ENCODE measurements around the gene GJC3. TPM values are rescaled to one million over a fixed set of nuclear protein-coding genes. Genes with fewer than 3 reads are reported as not detected.
"Not testable (repeated sequence)": the region's sequence is repeated elsewhere in the genome, so short reads cannot be mapped to it uniquely, and the experiment has no call there.

The GJC3 gene, protein sequence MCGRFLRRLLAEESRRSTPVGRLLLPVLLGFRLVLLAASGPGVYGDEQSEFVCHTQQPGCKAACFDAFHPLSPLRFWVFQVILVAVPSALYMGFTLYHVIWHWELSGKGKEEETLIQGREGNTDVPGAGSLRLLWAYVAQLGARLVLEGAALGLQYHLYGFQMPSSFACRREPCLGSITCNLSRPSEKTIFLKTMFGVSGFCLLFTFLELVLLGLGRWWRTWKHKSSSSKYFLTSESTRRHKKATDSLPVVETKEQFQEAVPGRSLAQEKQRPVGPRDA
- total RNA-seq = 10 to 100 TPM in 1 of 4 donors, 1 to 10 TPM in 3; 3.3 to 11.7 (median 8.9) TPM

DNA sequence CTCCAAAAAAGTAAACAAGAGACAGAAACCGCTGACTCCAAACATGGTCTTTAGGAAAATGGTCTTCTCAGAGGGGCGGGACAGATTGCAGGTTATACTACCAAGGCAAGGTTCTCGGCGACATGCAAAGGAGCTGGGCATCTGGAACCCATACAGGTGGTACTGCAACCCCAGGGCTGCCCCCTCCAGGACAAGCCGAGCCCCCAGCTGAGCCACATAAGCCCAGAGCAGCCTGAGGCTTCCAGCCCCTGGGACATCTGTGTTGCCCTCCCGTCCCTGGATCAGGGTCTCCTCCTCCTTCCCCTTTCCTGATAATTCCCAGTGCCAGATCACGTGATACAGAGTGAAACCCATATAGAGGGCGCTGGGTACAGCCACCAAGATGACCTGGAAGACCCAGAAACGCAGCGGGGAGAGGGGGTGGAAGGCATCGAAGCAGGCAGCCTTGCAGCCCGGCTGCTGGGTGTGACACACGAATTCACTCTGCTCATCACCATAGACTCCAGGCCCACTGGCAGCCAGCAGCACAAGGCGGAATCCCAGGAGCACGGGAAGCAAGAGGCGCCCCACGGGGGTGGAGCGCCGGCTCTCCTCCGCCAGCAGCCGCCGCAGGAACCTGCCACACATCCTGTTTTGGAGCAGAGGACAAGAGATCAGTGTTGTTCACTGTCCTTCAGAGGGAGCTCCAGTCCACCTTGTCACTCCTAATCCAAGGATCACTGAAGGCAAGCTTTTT lies at the start of gene GJC3:
GJC3 (minus strand) TSS at position 627 of the 736 bp plus-strand sequence; CDS start at position 627, 0 bp downstream.
- peak within 1 kb of the TSS in 2 of 4 donors; percentile 25 to 35 for H3K4me3 ChIP-seq
- peaks cover 0 to 6% of the 10 kb centered on the region in 2 donors for H3K27me3 ChIP-seq
- no peaks in the 10 kb centered on the region for H3K9me3 ChIP-seq
- peaks cover 0 to 13% (median 5%) of the 10 kb centered on the region in 4 donors for H3K4me1 ChIP-seq
- H3K36me3 ChIP-seq = no peaks in the 10 kb centered on the region
- DNase-seq (ENCODE audit: low spot score in 2 of 2) = peak in 1 of 2 donors; percentile 23
- TF ChIP-seq, protein P1, sequence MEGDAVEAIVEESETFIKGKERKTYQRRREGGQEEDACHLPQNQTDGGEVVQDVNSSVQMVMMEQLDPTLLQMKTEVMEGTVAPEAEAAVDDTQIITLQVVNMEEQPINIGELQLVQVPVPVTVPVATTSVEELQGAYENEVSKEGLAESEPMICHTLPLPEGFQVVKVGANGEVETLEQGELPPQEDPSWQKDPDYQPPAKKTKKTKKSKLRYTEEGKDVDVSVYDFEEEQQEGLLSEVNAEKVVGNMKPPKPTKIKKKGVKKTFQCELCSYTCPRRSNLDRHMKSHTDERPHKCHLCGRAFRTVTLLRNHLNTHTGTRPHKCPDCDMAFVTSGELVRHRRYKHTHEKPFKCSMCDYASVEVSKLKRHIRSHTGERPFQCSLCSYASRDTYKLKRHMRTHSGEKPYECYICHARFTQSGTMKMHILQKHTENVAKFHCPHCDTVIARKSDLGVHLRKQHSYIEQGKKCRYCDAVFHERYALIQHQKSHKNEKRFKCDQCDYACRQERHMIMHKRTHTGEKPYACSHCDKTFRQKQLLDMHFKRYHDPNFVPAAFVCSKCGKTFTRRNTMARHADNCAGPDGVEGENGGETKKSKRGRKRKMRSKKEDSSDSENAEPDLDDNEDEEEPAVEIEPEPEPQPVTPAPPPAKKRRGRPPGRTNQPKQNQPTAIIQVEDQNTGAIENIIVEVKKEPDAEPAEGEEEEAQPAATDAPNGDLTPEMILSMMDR (IDR thresholded peaks at IDR 0.05) = peak in 3 of 5 experiments; percentile 23 to 48 (median 25)
- TF ChIP-seq EP300 (IDR thresholded peaks at IDR 0.05) (no peak), POLR2A (IDR thresholded peaks at IDR 0.05) (no peak)
- H3K27ac ChIP-seq = peak within 1 kb of the TSS in 1 of 4 donors; percentile 54
- 25 to 28% methylated on average over 14 to 20 of the region's 22 CpGs for WGBS, 2 donors

DNA sequence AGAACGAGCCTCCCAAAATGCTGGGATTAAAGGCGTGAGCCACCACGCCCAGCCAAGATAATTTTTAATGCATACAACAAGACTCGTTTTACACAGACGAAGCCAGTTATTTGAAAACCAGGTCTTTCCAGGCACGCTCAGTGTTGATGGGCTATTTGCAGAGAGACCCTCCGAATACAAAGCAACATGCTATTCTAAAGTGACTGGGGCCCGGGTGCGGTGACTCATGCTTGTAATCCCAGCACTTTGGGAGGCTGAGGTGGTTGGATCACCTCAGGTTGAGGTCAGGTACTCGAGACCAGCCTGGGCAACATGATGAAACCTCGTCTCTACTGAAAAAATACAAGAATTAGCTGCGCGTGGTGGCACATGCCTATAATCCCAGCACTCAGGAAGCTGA lies 47.2 kb upstream of the GJC3 start:
- Histone ChIP-seq H3K9me3 (no peaks in the 10 kb centered on the region), H3K27me3 (no peaks in the 10 kb centered on the region), H3K4me1 (peaks cover 0 to 10% (median 0%) of the 10 kb centered on the region in 4 donors), H3K4me3 (no peak overlapping the region), H3K36me3 (peaks cover 0 to 4% (median 0%) of the 10 kb centered on the region in 3 donors), H3K27ac (peak overlapping the region; percentile 11 to 81 (median 47))
- TF ChIP-seq POLR2A (IDR thresholded peaks at IDR 0.05) (no peak), EP300 (IDR thresholded peaks at IDR 0.05) (no peak)
- TF ChIP-seq, protein P1 (IDR thresholded peaks at IDR 0.05) = no peak
- DNase-seq (ENCODE audit: low spot score in 2 of 2) = no peak
- WGBS, 2 donors = 83 to 90% methylated on average over 13 of the region's 13 CpGs

DNA sequence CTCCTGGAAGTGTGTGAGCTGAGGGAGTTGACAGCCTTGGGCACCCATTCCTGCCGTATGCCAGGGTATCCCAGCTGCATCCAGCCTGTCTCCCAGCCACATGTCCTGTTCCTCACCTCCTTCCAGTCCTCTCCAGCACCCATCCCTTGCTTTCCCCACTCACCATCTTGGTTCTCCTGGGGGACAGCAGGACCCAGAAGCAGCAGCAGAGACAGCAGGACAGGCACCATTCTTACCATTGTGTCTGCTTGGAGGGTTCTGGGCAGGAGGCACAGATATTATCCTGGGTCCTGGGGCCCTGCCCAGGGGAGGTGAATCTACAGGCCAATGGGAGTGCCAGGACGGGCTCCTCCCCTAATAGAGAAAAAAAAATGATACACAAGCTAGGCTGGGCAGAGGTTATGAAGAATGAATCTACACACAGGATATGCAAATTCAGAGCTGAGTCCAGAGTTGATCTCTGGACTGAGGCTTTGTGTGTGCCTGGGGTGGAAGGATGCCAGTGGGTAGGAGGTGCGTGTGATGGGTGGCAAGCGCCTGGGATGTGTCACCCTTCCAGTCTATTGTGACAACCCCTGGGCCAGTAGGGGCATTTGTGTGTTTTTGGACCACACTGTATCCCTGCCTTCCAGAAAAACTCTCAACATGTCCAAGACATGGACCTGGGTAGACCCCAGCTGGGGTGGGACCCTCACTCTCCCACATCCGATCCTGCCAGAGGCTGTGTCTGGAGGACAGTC lies 46.5 kb upstream of the GJC3 start, which contains the start of gene AZGP1:
AZGP1 (minus strand) TSS at position 250 of the 740 bp plus-strand sequence; CDS start at position 239, 11 bp downstream.
- Histone ChIP-seq H3K36me3 (peaks cover 0 to 10% (median 0%) of the 10 kb centered on the region in 3 donors), H3K27ac (peak within 1 kb of the TSS; percentile 48 to 81 (median 62)), H3K9me3 (no peaks in the 10 kb centered on the region), H3K4me3 (peak within 1 kb of the TSS in 3 of 4 donors; percentile 19 to 40 (median 22)), H3K27me3 (no peaks in the 10 kb centered on the region), H3K4me1 (peaks cover 0 to 10% (median 0%) of the 10 kb centered on the region in 4 donors)
- TF ChIP-seq, protein P1 (IDR thresholded peaks at IDR 0.05) = no peak
- peak; percentile 22 to 77 for TF ChIP-seq EP300 (IDR thresholded peaks at IDR 0.05)
- peak in 1 of 2 donors; percentile 61 for TF ChIP-seq POLR2A (IDR thresholded peaks at IDR 0.05)
- no peak for DNase-seq (ENCODE audit: low spot score in 2 of 2)
- 50 to 56% methylated on average over 5 of the region's 5 CpGs for WGBS, 2 donors

DNA sequence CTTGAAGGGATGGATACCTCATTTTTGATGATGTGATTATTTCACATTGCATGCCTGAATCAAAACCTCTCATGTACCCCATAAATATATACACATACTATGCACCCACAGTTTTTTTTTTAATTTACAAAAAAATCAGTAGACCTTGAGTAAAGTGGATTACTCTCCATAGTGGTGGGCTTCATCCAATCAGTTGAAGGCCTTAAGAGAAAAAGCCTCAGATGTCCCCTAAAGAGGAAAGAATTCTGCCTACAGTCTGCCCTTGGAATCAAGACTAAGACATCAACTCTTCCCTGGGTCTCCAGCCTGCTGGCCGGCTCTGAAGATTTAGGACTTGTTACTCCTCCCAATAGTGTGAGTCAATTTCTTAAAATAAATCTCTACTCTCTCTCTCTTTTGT lies 45.3 kb upstream of the GJC3 start:
- WGBS, 2 donors = 48 to 71% methylated on average over 1 of the region's 1 CpG
- Histone ChIP-seq H3K27ac (peak overlapping the region in 2 of 4 donors; percentile 39 to 81), H3K4me3 (peak overlapping the region in 1 of 4 donors; percentile 40), H3K4me1 (peaks cover 0 to 7% (median 0%) of the 10 kb centered on the region in 4 donors), H3K9me3 (no peaks in the 10 kb centered on the region), H3K27me3 (no peaks in the 10 kb centered on the region), H3K36me3 (peaks cover 0 to 10% (median 0%) of the 10 kb centered on the region in 3 donors)
- TF ChIP-seq POLR2A (IDR thresholded peaks at IDR 0.05) (no peak), EP300 (IDR thresholded peaks at IDR 0.05) (no peak)
- TF ChIP-seq, protein P1 (IDR thresholded peaks at IDR 0.05) = no peak
- no peak for DNase-seq (ENCODE audit: low spot score in 2 of 2)

DNA sequence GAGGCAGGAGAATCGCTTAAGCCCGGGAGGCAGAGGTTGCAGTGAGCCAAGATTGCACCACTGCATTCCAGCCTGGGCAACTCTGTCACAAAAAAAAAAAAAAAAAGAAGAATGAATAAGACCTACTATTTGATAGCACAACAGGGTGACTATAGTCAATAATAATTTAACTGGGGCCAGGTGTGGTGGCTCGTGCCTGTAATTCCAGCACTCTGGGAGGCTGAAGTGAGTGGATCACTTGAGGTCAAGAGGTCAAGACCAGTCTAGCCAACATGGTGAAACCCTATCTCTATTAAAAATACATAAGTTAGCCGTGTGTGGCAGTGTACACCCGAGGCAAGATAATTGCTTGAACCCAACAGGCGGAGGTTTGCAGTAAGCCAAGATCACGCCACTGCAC lies 44.4 kb upstream of the GJC3 start:
- H3K4me3 ChIP-seq; H3K9me3 ChIP-seq; H3K27me3 ChIP-seq; H3K27ac ChIP-seq; DNase-seq (ENCODE audit: low spot score in 2 of 2); H3K4me1 ChIP-seq: not testable (repeated sequence)
- H3K36me3 ChIP-seq = peaks cover 0 to 10% (median 0%) of the 10 kb centered on the region in 3 donors
- 80 to 83% methylated on average over 7 of the region's 7 CpGs for WGBS, 2 donors
